Ovary (tissue), 9 donors: Measurements from ENCODE around the gene CARD8. TPM values are rescaled to one million over a fixed set of nuclear protein-coding genes. Genes with fewer than 3 reads are reported as not detected.
"Not testable (repeated sequence)": the region's sequence is repeated elsewhere in the genome, so short reads cannot be mapped to it uniquely, and the experiment has no call there.

Experiments used
- DNase-seq, 5 donors: peaks; one replicate each; pipeline ENCODE4 v3.0.0-alpha.2; 2019 to 2020
- H3K27ac ChIP-seq, 2 donors: fragments of 200-600 bp; one replicate each; pipeline versions ENCODE4 v1.5.1 to v1.8.0; 2019 to 2022
- H3K27me3 ChIP-seq: fragments of 200-600 bp; one replicate; pipeline ENCODE4 v1.8.0; 2022
- H3K36me3 ChIP-seq: fragments of 200-600 bp; sonication (generic); one replicate; pipeline ENCODE4 v1.5.1; 2019
- H3K4me1 ChIP-seq: one replicate; pipeline ENCODE4 v1.8.1; 2013; ENCODE audit warnings: mild to moderate bottlenecking, moderate library complexity; ENCODE audit not compliant: insufficient read depth
- H3K4me3 ChIP-seq: fragments of 200-600 bp; sonication (generic); one replicate; pipeline ENCODE4 v1.5.1; 2017
- H3K9me3 ChIP-seq, 2 donors: fragments of 200-600 bp in 1 of 2; sonication (generic) in 1 of 2; one replicate each; pipeline versions ENCODE4 v1.5.1 to v1.8.1; 2013 to 2019; ENCODE audit warnings: mild to moderate bottlenecking in 1 of 2, moderate library complexity in 1 of 2
- CTCF ChIP-seq, 3 donors: fragments of 450-650 bp in 2 of 3; fragments of 200-600 bp in 1 of 3; IDR thresholded peaks; one replicate each; pipeline versions ENCODE4 v1.5.1 to v1.8.0; 2016 to 2022; ENCODE audit warnings: antibody characterized with exemption in 3 of 3, mild to moderate bottlenecking in 1 of 3
- EP300 ChIP-seq: sonication (generic); formaldehyde crosslinking; IDR thresholded peaks from one replicate; pipeline ENCODE4 v1.6.1; 2017; ENCODE audit warnings: antibody characterized with exemption
- POLR2A ChIP-seq: fragments of 450-650 bp; IDR thresholded peaks from one replicate; pipeline ENCODE4 v1.6.1; 2017; ENCODE audit warnings: antibody characterized with exemption, mild to moderate bottlenecking, moderate library complexity
- WGBS, 3 donors: extraction: QIAGEN DNeasy Blood & Tissue Kit in 1 of 3; methylation state at CpG; one replicate each; pipeline versions ENCODE4 v1.1.5 to v1.1.7; 2013 to 2017; 5-methylcytosine and 5-hydroxymethylcytosine counted together
- intact Hi-C, 4 donors: fragments of 100-400 bp; cut with DNase I; formaldehyde crosslinking; loops; one replicate each; pipeline versions ENCODE4 v1.11.0 to v1.15.1; 2022 to 2023
- polyA plus RNA-seq, 2 donors: library from polyadenylated mRNA; stranded (reverse); fragments of 200-250 nt in 1 of 2; fragments of 350-450 nt in 1 of 2; fragmentation: Illumina TruSeq in 1 of 2; extraction: RNeasy Lipid Tissue Mini Kit (QIAGEN cat#74804) in 1 of 2; gene quantifications; one replicate each; pipeline ENCODE4 v1.2.3, GENCODE V29; 2013 to 2014
- total RNA-seq, 7 donors: library from RNA; depleted of rRNA in 2 of 7; stranded (reverse); fragments of >200 nt in 2 of 7; fragmentation: NEBNext Ultra II Directional in 3 of 7; extraction: Animal tissue kit (Norgen Biotek cat#: 25700) in 3 of 7; gene quantifications; one replicate each; pipeline versions ENCODE4 v1.1.0 to v1.2.4, GENCODE V29; 2016 to 2023
- donor health status: DM: no; HTN: no; CAD: no; lungs with moderate emphysema.
- donor health status: DM: no; HTN: no; CAD: no.
- donor health status: Bipolar disorder and iron deficiency.
- donor health status: DM: yes; HTN: yes; CAD: no.
- donor health status: DM: no; HTN: no; CAD: no.
- donor health status: DM: yes; HTN: yes; CAD: no.

CARD8 gene
- total and polyA plus RNA-seq, 9 donors, result 10.0 to 48.0 (median 24.9) TPM

GRCh38 chr19:48292798-48293197, 37.1 kb upstream of the CARD8 start:
- intact Hi-C loops, result no loop called here
- Histone ChIP-seq H3K27me3 (no peaks in the 10 kb centered on the region), H3K4me3 (no peak overlapping the region), H3K9me3 (no peaks in the 10 kb centered on the region), H3K27ac (no peak overlapping the region), H3K36me3 (no peaks in the 10 kb centered on the region), H3K4me1 (no peaks in the 10 kb centered on the region)
- no peak for DNase-seq
- 65 to 76% (median 68%) methylated on average over 4 of the region's 4 CpGs for WGBS, 3 donors
- no peak for TF ChIP-seq EP300
- TF ChIP-seq POLR2A, result no peak
- no peak for TF ChIP-seq CTCF (IDR thresholded peaks at IDR 0.05)

GRCh38 chr19:48291489-48291815, 35.7 kb upstream of the CARD8 start:
- H3K27ac ChIP-seq, H3K9me3 ChIP-seq, DNase-seq, intact Hi-C loops, H3K27me3 ChIP-seq, H3K4me3 ChIP-seq, H3K4me1 ChIP-seq, H3K36me3 ChIP-seq: not testable (repeated sequence)
- 18 to 30% (median 29%) methylated on average over 11 of the region's 11 CpGs for WGBS, 3 donors

- TF ChIP-seq POLR2A, result no peak
- TF ChIP-seq CTCF (IDR thresholded peaks at IDR 0.05), result peak; percentile 83 to 95 (median 88)
- H3K27me3 ChIP-seq, result no peaks in the 10 kb centered on the region
- 0 to 1% (median 1%) methylated on average over 39 to 45 of the region's 45 CpGs for WGBS, 3 donors
- no peaks in the 10 kb centered on the region for H3K36me3 ChIP-seq
- intact Hi-C loops, result no loop called here
- H3K27ac ChIP-seq, result no peak overlapping the region
- no peaks in the 10 kb centered on the region for H3K4me1 ChIP-seq
- DNase-seq, result peak; percentile 73 to 89 (median 86)
- no peaks in the 10 kb centered on the region for H3K9me3 ChIP-seq
- H3K4me3 ChIP-seq, result peak overlapping the region; percentile 43
Observed at GRCh38 chr19:48290771-48291488, 35.2 kb upstream of the CARD8 start.

GRCh38 chr19:48290401-48290770, 34.7 kb upstream of the CARD8 start:
- no peaks in the 10 kb centered on the region for H3K27me3 ChIP-seq
- peak overlapping the region; percentile 43 for H3K4me3 ChIP-seq
- H3K27ac ChIP-seq, result no peak overlapping the region
- 1 to 4% (median 3%) methylated on average over 9 to 10 of the region's 10 CpGs for WGBS, 3 donors
- no peak for DNase-seq
- intact Hi-C loops, result no loop called here
- H3K4me1 ChIP-seq, result no peaks in the 10 kb centered on the region
- TF ChIP-seq CTCF (IDR thresholded peaks at IDR 0.05) (no peak), POLR2A (no peak), EP300 (no peak)
- H3K9me3 ChIP-seq, result no peaks in the 10 kb centered on the region
- no peaks in the 10 kb centered on the region for H3K36me3 ChIP-seq

GRCh38 chr19:48287748-48288147, 32.0 kb upstream of the CARD8 start:
- WGBS, 3 donors, result 92 to 93% (median 92%) methylated on average over 3 of the region's 3 CpGs
- H3K9me3 ChIP-seq, result no peaks in the 10 kb centered on the region
- no peaks in the 10 kb centered on the region for H3K36me3 ChIP-seq
- no peak for DNase-seq
- H3K27me3 ChIP-seq, result no peaks in the 10 kb centered on the region
- TF ChIP-seq EP300, result no peak
- TF ChIP-seq POLR2A, result no peak
- no peak for TF ChIP-seq CTCF (IDR thresholded peaks at IDR 0.05)
- H3K4me3 ChIP-seq, result no peak overlapping the region
- intact Hi-C loops, result loop anchor here in 1 of 4 donors (10.0 kb wide), 1 partner anchor 57 kb away; no protein-coding TSS in a partner anchor
- H3K4me1 ChIP-seq, result no peaks in the 10 kb centered on the region
- no peak overlapping the region for H3K27ac ChIP-seq
